Small intestine (tissue), 7 donors: Measurements from ENCODE around the gene DLST. TPM values are rescaled to one million over a fixed set of nuclear protein-coding genes. Genes with fewer than 3 reads are reported as not detected.
"Not testable (repeated sequence)": the region's sequence is repeated elsewhere in the genome, so short reads cannot be mapped to it uniquely, and the experiment has no call there.

Source experiments
- DNase-seq, 2 donors: peaks; one replicate each; pipeline versions ENCODE4 v3.0.0 to v3.0.0-alpha.2; 2013
- FAIRE-seq: peaks from 2 replicates; lab custom pipeline; 2012; peaks lifted over from hg19 to GRCh38; lab: Jason Lieb, UNC
- H3K27ac ChIP-seq, 3 donors: one replicate each; pipeline ENCODE4 v1.5.1; 2013; ENCODE audit warnings: low read length in 2 of 3, mild to moderate bottlenecking in 2 of 3, control low read depth in 1 of 3, inconsistent platforms in 1 of 3, low read depth in 1 of 3, moderate library complexity in 1 of 3
- H3K27me3 ChIP-seq, 3 donors: one replicate each; pipeline ENCODE4 v1.6.1; 2013; ENCODE audit warnings: low read length in 3 of 3, inconsistent platforms in 1 of 3; ENCODE audit not compliant: control insufficient read depth in 3 of 3, insufficient read depth in 3 of 3
- H3K36me3 ChIP-seq, 3 donors: one replicate each; pipeline ENCODE4 v1.6.1; 2013; ENCODE audit warnings: low read length in 3 of 3, inconsistent platforms in 1 of 3, low read depth in 1 of 3, mild to moderate bottlenecking in 1 of 3, moderate library complexity in 1 of 3; ENCODE audit not compliant: control insufficient read depth in 3 of 3, insufficient read depth in 2 of 3
- H3K4me1 ChIP-seq, 3 donors: one replicate each; pipeline ENCODE4 v1.6.1; 2013; ENCODE audit warnings: low read length in 2 of 3, inconsistent platforms in 1 of 3, low read depth in 1 of 3, mild to moderate bottlenecking in 1 of 3, moderate library complexity in 1 of 3; ENCODE audit not compliant: control insufficient read depth in 3 of 3, insufficient read depth in 2 of 3
- H3K4me3 ChIP-seq, 3 donors: one replicate each; pipeline ENCODE4 v1.5.1; 2013; ENCODE audit warnings: low read length in 3 of 3, control low read depth in 1 of 3, inconsistent platforms in 1 of 3, low read depth in 1 of 3, mild to moderate bottlenecking in 1 of 3, moderate library complexity in 1 of 3
- H3K9me3 ChIP-seq, 2 donors: one replicate each; pipeline ENCODE4 v1.6.1; 2013; ENCODE audit warnings: low read depth in 1 of 2, low read length in 1 of 2; ENCODE audit not compliant: control insufficient read depth in 2 of 2, insufficient read depth in 1 of 2
- WGBS, 3 donors: extraction: QIAGEN DNeasy Blood & Tissue Kit; methylation state at CpG; one replicate each; pipeline ENCODE4 v1.1.7; 2013; 5-methylcytosine and 5-hydroxymethylcytosine counted together
- polyA plus RNA-seq, 4 donors: library from polyadenylated mRNA; stranded (reverse) in 3 of 4; unstranded in 1 of 4; fragments of 200-250 nt in 3 of 4; fragments of 120-200 nt in 1 of 4; gene quantifications; one replicate each; pipeline versions ENCODE4 v1.2.1 to v1.2.3, GENCODE V29; 2013
- donor health status: healthy with polysubstance abuse.
- donor health status: control.
- donor health status: control.
- donor health status: Bipolar disorder and iron deficiency.
- donor health status: healthy.

Gene DLST
- polyA plus RNA-seq, 4 donors = 94.2 to 110 (median 97.8) TPM

DNA sequence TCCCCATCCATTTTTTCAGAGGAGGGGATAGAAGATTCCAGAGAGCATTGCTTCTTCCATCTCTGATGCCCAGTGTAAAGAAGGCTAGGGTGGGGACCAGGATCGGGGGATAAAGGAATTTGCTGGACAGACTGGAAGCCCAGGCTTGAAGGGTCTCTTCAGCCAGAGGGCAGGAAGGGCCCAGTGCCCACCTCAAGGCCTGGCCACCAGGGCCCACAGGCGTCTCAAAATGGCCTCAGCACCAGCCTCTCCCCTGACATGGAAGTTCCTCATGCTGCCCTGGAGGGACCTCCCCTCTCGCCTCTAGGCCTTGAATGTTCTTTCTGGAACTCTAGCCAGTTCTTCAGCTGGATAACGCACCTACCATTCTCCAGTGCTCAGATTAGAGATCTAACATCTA is 38.6 kb downstream of the DLST start:
- no peak for DNase-seq
- peaks cover 0 to 2% (median 0%) of the 10 kb centered on the region in 3 donors for H3K36me3 ChIP-seq
- H3K4me3 ChIP-seq = no peak overlapping the region
- WGBS, 3 donors = 84 to 94% (median 89%) methylated on average over 4 of the region's 4 CpGs
- no peaks in the 10 kb centered on the region for H3K9me3 ChIP-seq
- H3K27me3 ChIP-seq = peaks cover 0 to 3% (median 0%) of the 10 kb centered on the region in 3 donors
- H3K27ac ChIP-seq = no peak overlapping the region
- H3K4me1 ChIP-seq = no peaks in the 10 kb centered on the region
- FAIRE-seq = no peak

DNA sequence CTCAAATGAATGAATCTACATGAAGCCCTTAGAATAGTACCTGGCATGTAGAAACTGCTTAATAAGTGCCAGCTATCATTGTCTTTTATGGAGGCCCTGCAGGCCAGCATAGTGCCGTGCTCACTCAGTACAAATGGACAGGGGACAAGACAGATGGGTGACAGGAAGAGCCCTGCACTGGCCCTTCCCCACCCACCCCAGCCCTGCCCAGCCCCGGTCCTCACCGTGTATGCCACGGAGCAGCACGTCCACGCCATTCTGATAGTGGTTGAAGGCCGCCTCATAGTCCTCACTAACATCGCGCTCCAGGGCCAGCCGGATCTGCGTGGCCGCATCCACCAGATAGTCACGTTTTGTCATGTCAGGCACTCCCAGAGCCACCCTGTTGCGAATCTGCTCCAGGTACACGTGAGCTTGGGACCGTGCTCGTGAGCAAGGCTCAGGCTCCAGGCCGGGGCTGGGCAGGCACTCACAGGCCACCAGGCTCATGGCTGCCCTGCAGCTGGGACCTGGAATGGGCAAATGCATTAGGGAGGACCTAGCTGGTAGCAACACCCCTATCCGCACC is 39.4 kb downstream of the DLST start:
- Histone ChIP-seq H3K4me1 (no peaks in the 10 kb centered on the region), H3K4me3 (no peak overlapping the region), H3K9me3 (no peaks in the 10 kb centered on the region), H3K27me3 (peaks cover 0 to 3% (median 0%) of the 10 kb centered on the region in 3 donors), H3K27ac (no peak overlapping the region), H3K36me3 (peaks cover 0 to 2% (median 0%) of the 10 kb centered on the region in 3 donors)
- DNase-seq (no peak), FAIRE-seq (no peak)
- WGBS, 3 donors = 89 to 93% (median 91%) methylated on average over 19 of the region's 19 CpGs

DNA sequence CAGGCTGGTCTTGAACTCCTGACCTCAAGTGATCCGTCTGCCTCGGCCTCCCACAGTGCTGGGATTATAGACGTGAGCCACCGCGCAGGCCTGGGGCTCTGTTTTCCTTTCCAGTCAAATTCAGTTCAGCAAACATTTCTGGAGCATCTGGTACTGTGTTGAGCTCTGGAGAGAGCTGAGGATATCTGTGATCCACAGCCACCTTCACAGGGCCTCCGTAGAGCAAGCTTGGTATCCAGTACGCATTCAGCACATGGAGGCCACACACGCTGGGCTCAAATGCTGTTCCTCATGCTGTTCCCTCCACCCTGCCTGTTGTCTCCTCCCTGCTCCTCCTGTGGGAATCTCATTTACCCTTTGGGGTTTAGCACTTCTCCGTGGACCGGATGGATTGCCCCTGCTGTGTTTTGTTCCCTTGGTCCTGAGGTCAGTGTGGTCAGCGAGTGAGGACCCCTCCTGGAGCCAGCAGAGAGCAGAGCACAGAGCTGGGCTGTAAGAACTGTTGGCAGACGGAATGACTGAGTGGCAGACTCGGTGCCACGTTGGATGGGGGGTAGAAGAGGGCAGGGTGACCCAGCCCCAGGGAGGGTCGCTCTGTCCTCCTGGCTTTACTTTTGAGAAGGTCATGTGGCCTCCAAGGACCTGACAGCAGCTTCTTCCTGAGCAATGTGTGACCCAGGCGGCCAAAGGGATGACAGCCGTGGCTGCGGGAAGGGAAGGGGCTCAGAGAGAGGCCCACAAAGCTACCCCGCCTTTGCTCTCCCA is 40.5 kb downstream of the DLST start:
- H3K27me3 ChIP-seq = peaks cover 0 to 3% (median 0%) of the 10 kb centered on the region in 3 donors
- peak overlapping the region; percentile 47 to 73 (median 53) for H3K4me3 ChIP-seq
- H3K9me3 ChIP-seq = no peaks in the 10 kb centered on the region
- DNase-seq = no peak
- H3K27ac ChIP-seq = no peak overlapping the region
- 74 to 82% (median 81%) methylated on average over 19 of the region's 19 CpGs for WGBS, 3 donors
- H3K36me3 ChIP-seq = peaks cover 0 to 2% (median 0%) of the 10 kb centered on the region in 3 donors
- H3K4me1 ChIP-seq = no peaks in the 10 kb centered on the region
- no peak for FAIRE-seq

DNA sequence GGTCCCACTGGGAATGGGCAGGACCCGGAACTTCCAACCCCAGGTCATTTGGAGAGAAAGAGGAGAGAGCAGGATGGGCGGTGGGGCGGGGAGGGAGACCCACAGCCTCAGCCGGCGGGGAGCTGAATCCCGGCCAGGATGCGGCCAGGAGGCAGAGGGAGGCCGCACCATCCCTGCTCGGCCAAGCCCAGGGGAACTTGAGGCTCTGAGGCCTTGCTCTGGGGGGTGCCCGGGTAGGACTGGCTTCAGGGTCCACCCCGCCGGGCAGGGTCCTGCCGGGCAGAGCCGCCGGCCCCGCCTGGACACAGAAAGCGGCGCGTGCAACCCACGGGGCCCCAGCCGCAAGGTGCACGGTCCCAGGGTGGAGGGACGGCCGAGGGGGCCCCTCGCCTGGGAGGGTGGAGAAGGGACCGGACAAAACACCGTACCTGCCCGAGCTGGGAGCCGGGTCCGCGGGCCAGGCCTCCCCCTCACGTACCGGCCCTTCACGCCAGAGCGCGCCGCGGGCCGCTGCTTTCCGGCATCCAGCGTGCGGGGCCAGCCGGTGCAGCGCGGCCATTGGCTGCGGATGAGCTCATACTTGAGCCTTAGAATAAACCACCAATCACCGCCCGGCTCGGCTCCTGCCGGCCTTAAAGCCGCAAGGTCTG is 41.2 kb downstream of the DLST start, which contains the start of gene RPS6KL1:
Gene RPS6KL1, minus strand, starts transcription at position 509 of the 650 bp plus-strand sequence. CDS start 1,719 bp downstream, outside the sequence.
- DNase-seq (peak; percentile 85 to 92), FAIRE-seq (no peak)
- H3K4me1 ChIP-seq = no peaks in the 10 kb centered on the region
- H3K9me3 ChIP-seq = no peaks in the 10 kb centered on the region
- H3K4me3 ChIP-seq = peak within 1 kb of the TSS; percentile 47 to 73 (median 53)
- H3K27ac ChIP-seq = peak within 1 kb of the TSS in 1 of 3 donors; percentile 5
- H3K36me3 ChIP-seq = peaks cover 0 to 2% (median 0%) of the 10 kb centered on the region in 3 donors
- 0 to 9% (median 7%) methylated on average over 38 to 51 of the region's 51 CpGs for WGBS, 3 donors
- peaks cover 0 to 3% (median 0%) of the 10 kb centered on the region in 3 donors for H3K27me3 ChIP-seq

DNA sequence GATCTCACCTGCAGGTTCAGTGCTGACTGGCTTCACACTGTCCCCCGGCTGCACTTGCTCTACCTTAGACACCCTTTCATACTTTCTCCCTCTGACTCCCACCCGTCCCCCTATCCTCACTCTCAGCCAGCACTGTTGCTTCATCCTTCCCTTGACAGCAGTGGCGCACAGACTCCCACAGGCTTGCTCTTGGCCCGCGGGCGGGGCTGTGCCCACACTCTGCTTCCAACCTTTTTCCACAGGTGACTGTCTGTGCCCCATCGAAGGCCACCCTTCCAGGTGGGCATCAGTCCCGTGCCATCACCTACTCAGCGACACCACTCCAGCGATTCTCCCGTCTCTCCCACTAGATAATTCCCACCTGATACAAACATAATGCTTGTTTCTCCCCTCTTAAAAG is 42.3 kb downstream of the DLST start:
- H3K27me3 ChIP-seq = peaks cover 0 to 3% (median 0%) of the 10 kb centered on the region in 3 donors
- WGBS, 3 donors = 91 to 93% (median 92%) methylated on average over 11 of the region's 11 CpGs
- H3K36me3 ChIP-seq = peaks cover 0 to 2% (median 0%) of the 10 kb centered on the region in 3 donors
- H3K4me3 ChIP-seq = no peak overlapping the region
- H3K4me1 ChIP-seq = no peaks in the 10 kb centered on the region
- DNase-seq = no peak
- H3K27ac ChIP-seq = no peak overlapping the region
- no peaks in the 10 kb centered on the region for H3K9me3 ChIP-seq
- no peak for FAIRE-seq

DNA sequence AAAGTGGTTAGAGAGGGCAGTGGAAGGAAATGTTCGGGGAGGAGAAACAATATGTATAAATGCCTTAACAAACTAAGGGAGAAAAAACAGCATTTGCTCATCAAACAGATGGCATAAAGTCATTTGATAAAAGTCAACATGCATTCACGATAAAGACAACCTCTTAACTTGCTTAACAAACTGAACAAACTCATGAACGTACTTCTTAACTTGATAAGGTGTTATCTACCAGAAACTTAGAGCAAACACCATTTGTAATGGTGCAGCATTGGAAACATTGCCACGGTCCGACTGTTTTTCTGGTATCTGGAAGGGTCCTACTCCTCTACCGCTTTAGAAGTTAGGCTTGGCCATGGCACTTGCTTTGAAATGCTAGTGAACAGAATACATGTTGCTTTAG is 45.5 kb downstream of the DLST start:
- no peaks in the 10 kb centered on the region for H3K4me1 ChIP-seq
- no peak overlapping the region for H3K27ac ChIP-seq
- FAIRE-seq (no peak), DNase-seq (no peak)
- WGBS, 3 donors = 41 to 67% (median 55%) methylated on average over 6 of the region's 6 CpGs
- H3K9me3 ChIP-seq = no peaks in the 10 kb centered on the region
- H3K4me3 ChIP-seq = no peak overlapping the region
- no peaks in the 10 kb centered on the region for H3K36me3 ChIP-seq
- peaks cover 0 to 10% (median 0%) of the 10 kb centered on the region in 3 donors for H3K27me3 ChIP-seq

DNA sequence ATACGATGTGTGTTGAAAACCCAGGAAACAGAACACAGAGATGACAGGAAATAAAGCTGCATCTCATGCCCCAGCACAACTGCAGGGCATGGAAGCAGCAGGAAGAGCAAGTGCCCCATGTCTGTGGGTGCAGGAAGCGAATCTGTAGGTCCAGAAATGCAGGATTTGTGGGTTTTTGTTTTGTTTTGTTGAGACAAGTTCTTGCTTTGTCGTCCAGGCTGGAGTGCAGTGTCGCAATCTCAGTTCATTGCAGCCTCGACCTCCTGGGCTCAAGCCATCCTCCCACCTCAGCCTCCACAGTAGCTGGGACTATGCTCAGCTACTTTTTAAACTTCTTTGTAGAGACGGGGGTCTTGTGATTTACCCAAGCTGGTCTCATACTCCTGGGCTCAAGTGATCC is 47.5 kb downstream of the DLST start:
- H3K27ac ChIP-seq = no peak overlapping the region
- H3K27me3 ChIP-seq = peaks cover 0 to 8% (median 0%) of the 10 kb centered on the region in 3 donors
- 69 to 76% (median 72%) methylated on average over 6 of the region's 6 CpGs for WGBS, 3 donors
- no peaks in the 10 kb centered on the region for H3K36me3 ChIP-seq
- H3K9me3 ChIP-seq = no peaks in the 10 kb centered on the region
- no peak overlapping the region for H3K4me3 ChIP-seq
- H3K4me1 ChIP-seq = no peaks in the 10 kb centered on the region
- FAIRE-seq (no peak), DNase-seq (no peak)

DNA sequence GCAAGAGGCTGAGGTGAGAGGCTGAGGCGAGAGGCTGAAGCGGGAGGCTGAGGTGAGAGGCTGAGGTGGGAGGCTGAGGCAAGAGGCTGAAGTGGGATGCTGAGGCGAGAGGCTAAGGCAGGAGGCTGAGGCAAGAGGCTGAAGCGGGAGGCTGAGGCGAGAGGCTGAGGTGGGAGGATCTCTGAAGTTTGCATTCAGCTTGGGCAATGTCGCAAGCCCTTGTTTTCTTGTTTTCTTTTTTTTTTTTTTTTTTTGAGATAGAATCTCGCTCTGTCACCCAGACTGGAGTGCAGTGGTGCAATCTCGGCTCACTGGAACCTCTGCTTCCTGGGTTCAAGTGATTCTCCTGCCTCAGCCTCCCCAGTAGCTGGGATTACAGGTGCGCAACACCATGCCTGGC is 50.0 kb downstream of the DLST start:
- FAIRE-seq, H3K4me3 ChIP-seq, H3K4me1 ChIP-seq, H3K27ac ChIP-seq, H3K36me3 ChIP-seq, H3K27me3 ChIP-seq, DNase-seq, H3K9me3 ChIP-seq: not testable (repeated sequence)
- WGBS, 3 donors = 81 to 88% (median 85%) methylated on average over 7 to 9 of the region's 9 CpGs
